B cell (primary cell): Measurements from ENCODE around the gene IGSF9B. TPM values are rescaled to one million over a fixed set of nuclear protein-coding genes. Genes with fewer than 3 reads are reported as not detected.

ENCODE experiments used
- ATAC-seq: fragments of 200-7000 bp; cut with Tn5 transposase; one replicate; pipeline ENCODE4 v1.10.0; 2021; ENCODE audit warnings: low read depth, mild to moderate bottlenecking, moderate number of reproducible peaks, moderate library complexity
- CTCF ChIA-PET: fragments of 350-600 bp; sonication (Branson Sonifier 250); formaldehyde crosslinking; loops from one replicate; lab custom pipeline; 2021; ENCODE audit warnings: antibody characterized with exemption, inconsistent platforms; lab: Charles Lee
- POLR2A ChIA-PET: fragments of 350-600 bp; sonication (Branson Sonifier 250); formaldehyde crosslinking; loops from one replicate; lab custom pipeline; 2021; ENCODE audit warnings: antibody characterized with exemption; lab: Charles Lee
- DNase-seq: peaks from one replicate; pipeline ENCODE4 v3.0.0; 2013
- H2AFZ ChIP-seq: 2 replicates; pipeline ENCODE4 v1.6.1; 2012; ENCODE audit warnings: mild to moderate bottlenecking, low read depth, low read length; ENCODE audit not compliant: insufficient read depth, poor library complexity, severe bottlenecking
- H3K27ac ChIP-seq, 2 donors: 1 replicate in 1 of 2; 2 replicates in 1 of 2; pipeline ENCODE4 v1.5.1; 2012 to 2013; ENCODE audit warnings: low read length in 2 of 2, mild to moderate bottlenecking in 2 of 2, moderate library complexity in 1 of 2
- H3K27me3 ChIP-seq, 4 experiments: fragments of 200-600 bp in 1 of 4; sonication (generic) in 1 of 4; replicated peaks in 1 of 4; 1 replicate in 2 of 4; 2 replicates in 2 of 4; pipeline versions ENCODE4 v1.6.1 to v1.7.0; 2013 to 2016; ENCODE audit warnings: low read length in 3 of 4, mild to moderate bottlenecking in 2 of 4, mixed read lengths in 1 of 4, moderate library complexity in 1 of 4; ENCODE audit not compliant: insufficient read depth in 4 of 4, control insufficient read depth in 3 of 4; ENCODE audit errors: control extremely low read depth in 1 of 4
- H3K36me3 ChIP-seq, 2 experiments: replicated peaks in 1 of 2; 1 replicate in 1 of 2; 2 replicates in 1 of 2; pipeline versions ENCODE4 v1.6.1 to v1.7.1; 2013; ENCODE audit warnings: low read length in 1 of 2; ENCODE audit not compliant: insufficient read depth in 2 of 2, control insufficient read depth in 1 of 2; ENCODE audit errors: control extremely low read depth in 1 of 2, extremely low read depth in 1 of 2
- H3K4me1 ChIP-seq, 2 donors: fragments of 200-600 bp in 1 of 2; sonication (generic) in 1 of 2; 1 replicate in 1 of 2; 2 replicates in 1 of 2; pipeline versions ENCODE4 v1.5.1 to v1.6.1; 2013 to 2017; ENCODE audit warnings: low read length in 2 of 2; ENCODE audit not compliant: control insufficient read depth in 2 of 2, insufficient read depth in 2 of 2
- H3K4me2 ChIP-seq: replicated peaks from 2 replicates; pipeline ENCODE3; 2012; ENCODE audit warnings: mild to moderate bottlenecking, low read depth, low read length; ENCODE audit not compliant: poor library complexity, severe bottlenecking
- H3K4me3 ChIP-seq, 5 experiments: fragments of 200-600 bp in 1 of 5; sonication (generic) in 1 of 5; 1 replicate in 3 of 5; 2 replicates in 2 of 5; pipeline versions ENCODE4 v1.5.1 to v1.7.0; 2011 to 2016; ENCODE audit warnings: low read length in 4 of 5, mild to moderate bottlenecking in 4 of 5, low read depth in 2 of 5, control low read depth in 1 of 5, moderate library complexity in 1 of 5; ENCODE audit not compliant: insufficient read depth in 1 of 5; ENCODE audit errors: control extremely low read depth in 1 of 5, extremely low read depth in 1 of 5
- H3K79me2 ChIP-seq: fragments of 200-600 bp; sonication (generic); one replicate; pipeline ENCODE4 v1.6.0; 2016; ENCODE audit warnings: low read length; ENCODE audit not compliant: control insufficient read depth, insufficient read depth
- H3K9ac ChIP-seq: fragments of 200-600 bp; sonication (generic); 2 replicates; pipeline ENCODE4 v1.6.1; 2017; ENCODE audit warnings: mild to moderate bottlenecking, low read length, moderate library complexity
- H3K9me3 ChIP-seq, 3 donors: one replicate each; pipeline versions ENCODE4 v1.6.1 to v1.7.1; 2013; ENCODE audit warnings: low read length in 2 of 3; ENCODE audit not compliant: control insufficient read depth in 2 of 3, insufficient read depth in 1 of 3; ENCODE audit errors: control extremely low read depth in 1 of 3
- H4K20me1 ChIP-seq: 2 replicates; pipeline ENCODE4 v1.6.0; 2012; ENCODE audit warnings: mild to moderate bottlenecking, low read length; ENCODE audit not compliant: insufficient read depth, control insufficient read depth, poor library complexity, severe bottlenecking
- H3K27ac Mint-ChIP-seq: one replicate; pipeline ENCODE4 v1.8.0; 2021; ENCODE audit warnings: mixed read lengths
- H3K27me3 Mint-ChIP-seq: one replicate; pipeline ENCODE4 v1.8.0; 2021; ENCODE audit warnings: mixed read lengths
- H3K4me1 Mint-ChIP-seq: one replicate; pipeline ENCODE4 v1.8.0; 2021; ENCODE audit warnings: mixed read lengths
- H3K4me3 Mint-ChIP-seq: one replicate; pipeline ENCODE4 v1.8.0; 2021; ENCODE audit warnings: mixed read lengths
- H3K9me3 Mint-ChIP-seq: one replicate; pipeline ENCODE4 v1.8.0; 2022; ENCODE audit warnings: mixed read lengths; ENCODE audit not compliant: insufficient read depth
- CTCF ChIP-seq: fragments of 200-600 bp; IDR thresholded peaks from one replicate; pipeline ENCODE4 v1.8.0; 2022; ENCODE audit warnings: antibody characterized with exemption, mild to moderate bottlenecking
- EZH2 ChIP-seq: IDR thresholded peaks from 2 replicates; pipeline ENCODE4 v1.6.1; 2012; ENCODE audit warnings: borderline replicate concordance, low read depth, mild to moderate bottlenecking, moderate library complexity, low read length; ENCODE audit not compliant: insufficient read depth, poor library complexity, severe bottlenecking
- WGBS: methylation state at CpG from one replicate; pipeline ENCODE4 v1.1.5; 2013; ENCODE audit warnings: missing lambda C conversion rate; ENCODE audit not compliant: insufficient coverage; 5-methylcytosine and 5-hydroxymethylcytosine counted together
- intact Hi-C: fragments of 100-400 bp; cut with micrococcal nuclease; formaldehyde crosslinking; loops from one replicate; pipeline ENCODE4 v1.10.0; 2022
- polyA plus RNA-seq: library from polyadenylated mRNA; depleted of rRNA; stranded (reverse); fragments of >200 nt; gene quantifications from 2 replicates; pipeline ENCODE4 v1.2.3, GENCODE V29; 2012
- total RNA-seq, 2 donors: library from RNA; stranded (reverse); fragments of 120-200 nt in 1 of 2; gene quantifications; 1 replicate in 1 of 2; 2 replicates in 1 of 2; pipeline versions ENCODE4 v1.2.3 to v1.2.4, GENCODE V29; 2013 to 2022

Gene IGSF9B
- total and polyA plus RNA-seq, 2 donors (not counting 1 experiment from before 2014, with no cell fraction given): 0.15 to 0.37 TPM

DNA sequence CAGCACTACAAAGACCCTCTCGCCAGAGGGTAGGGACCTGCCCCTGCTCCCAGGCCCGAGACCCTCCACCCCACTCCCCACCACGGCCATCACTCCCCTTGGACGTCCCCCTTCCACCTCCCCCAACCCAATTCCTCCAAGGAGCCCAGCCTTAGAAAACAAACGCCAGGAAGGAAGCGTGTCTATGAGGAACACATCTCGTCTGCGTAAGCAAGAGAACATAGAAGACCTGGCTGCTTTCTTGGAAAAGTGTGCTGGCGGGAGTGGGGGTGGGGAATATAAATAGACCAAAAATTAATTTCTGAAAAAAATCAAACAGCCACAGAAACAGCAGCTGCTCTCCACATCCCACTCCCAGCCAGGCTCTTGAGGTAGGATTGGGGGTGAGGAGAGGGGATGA, 23.9 kb upstream of the IGSF9B start:
- H3K36me3 ChIP-seq: no peaks in the 10 kb centered on the region
- ChIA-PET POLR2A (no interaction called here), CTCF (no interaction called here)
- H3K27me3 Mint-ChIP-seq: peaks cover 41% of the 10 kb centered on the region
- H3K4me3 Mint-ChIP-seq: no peak overlapping the region
- H3K4me1 Mint-ChIP-seq: peaks cover 3% of the 10 kb centered on the region
- TF ChIP-seq EZH2 (no peak), CTCF (no peak)
- no peak overlapping the region for H3K27ac Mint-ChIP-seq
- H2AFZ ChIP-seq: no peak overlapping the region
- H3K27ac ChIP-seq: no peak overlapping the region
- no peaks in the 10 kb centered on the region for H3K9me3 Mint-ChIP-seq
- intact Hi-C loops: no loop called here
- H3K4me1 ChIP-seq: no peaks in the 10 kb centered on the region
- H3K4me2 ChIP-seq: no peak overlapping the region
- no peak for ATAC-seq
- no peak for DNase-seq
- H3K9me3 ChIP-seq: no peaks in the 10 kb centered on the region
- 52% methylated on average over 4 of the region's 9 CpGs for WGBS
- no peaks in the 10 kb centered on the region for H3K27me3 ChIP-seq
- no peak overlapping the region for H3K4me3 ChIP-seq
- H3K79me2 ChIP-seq: no peaks in the 10 kb centered on the region
- H3K9ac ChIP-seq: no peak overlapping the region
- H4K20me1 ChIP-seq: no peaks in the 10 kb centered on the region

DNA sequence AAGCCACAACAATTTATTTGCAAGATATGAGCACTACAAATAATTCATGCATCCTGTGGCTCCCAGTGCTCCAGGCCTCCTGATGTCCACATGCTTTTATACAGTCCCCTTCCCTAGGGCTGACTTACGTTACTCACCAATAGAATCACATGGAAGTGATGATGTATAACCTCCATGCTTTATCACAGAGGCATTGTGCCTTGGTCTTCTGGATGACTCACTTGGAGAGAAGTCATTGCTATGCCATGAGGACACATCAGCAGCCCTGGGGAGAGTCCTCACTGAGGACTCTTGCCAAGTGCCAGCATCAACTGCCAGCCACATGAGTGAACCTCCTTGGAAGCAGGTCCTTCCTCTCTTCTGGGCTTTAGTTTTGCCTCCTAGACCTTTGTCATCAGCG, 22.0 kb upstream of the IGSF9B start:
- CTCF ChIA-PET: no interaction called here
- peaks cover 0 to 3% (median 0%) of the 10 kb centered on the region in 4 experiments for H3K27me3 ChIP-seq
- no peak overlapping the region for H3K9ac ChIP-seq
- H3K4me3 Mint-ChIP-seq: no peak overlapping the region
- no peaks in the 10 kb centered on the region for H3K79me2 ChIP-seq
- no peak overlapping the region for H3K27ac Mint-ChIP-seq
- peaks cover 52% of the 10 kb centered on the region for H3K27me3 Mint-ChIP-seq
- H3K27ac ChIP-seq: no peak overlapping the region
- H3K4me1 ChIP-seq: no peaks in the 10 kb centered on the region
- H3K9me3 ChIP-seq: no peaks in the 10 kb centered on the region
- intact Hi-C loops: no loop called here
- no peak overlapping the region for H3K4me3 ChIP-seq
- H3K4me2 ChIP-seq: no peak overlapping the region
- no peak for DNase-seq
- no peak for ATAC-seq
- POLR2A ChIA-PET: no interaction called here
- no peaks in the 10 kb centered on the region for H3K9me3 Mint-ChIP-seq
- H3K4me1 Mint-ChIP-seq: peaks cover 3% of the 10 kb centered on the region
- TF ChIP-seq EZH2 (no peak), CTCF (no peak)
- no CpG with 5 or more reads among the region's 2 CpGs for WGBS
- no peak overlapping the region for H2AFZ ChIP-seq
- H4K20me1 ChIP-seq: no peaks in the 10 kb centered on the region
- H3K36me3 ChIP-seq: no peaks in the 10 kb centered on the region
